Urinary bladder (tissue), 4 donors: ENCODE results near the gene ATP8A2. TPM values are rescaled to one million over a fixed set of nuclear protein-coding genes. Genes with fewer than 3 reads are reported as not detected.
"Not testable (repeated sequence)": the region's sequence is repeated elsewhere in the genome, so short reads cannot be mapped to it uniquely, and the experiment has no call there.

Experiments
- DNase-seq: peaks from one replicate; pipeline ENCODE4 v3.0.0-alpha.2; 2015; ENCODE audit errors: extremely low spot score
- H3K27ac ChIP-seq: one replicate; pipeline ENCODE4 v1.5.1; 2013; ENCODE audit warnings: low read depth, mild to moderate bottlenecking, moderate library complexity
- H3K36me3 ChIP-seq: one replicate; pipeline ENCODE4 v1.6.1; 2013; ENCODE audit warnings: mild to moderate bottlenecking, moderate library complexity; ENCODE audit not compliant: insufficient read depth
- H3K4me1 ChIP-seq: one replicate; pipeline ENCODE4 v1.6.1; 2013; ENCODE audit warnings: mild to moderate bottlenecking, moderate library complexity; ENCODE audit not compliant: insufficient read depth
- H3K4me3 ChIP-seq: one replicate; pipeline ENCODE4 v1.5.1; 2013; ENCODE audit warnings: low read depth, low read length
- WGBS: extraction: QIAGEN DNeasy Blood & Tissue Kit; methylation state at CpG from one replicate; pipeline ENCODE4 v1.1.7; 2013; 5-methylcytosine and 5-hydroxymethylcytosine counted together
- polyA plus RNA-seq: library from polyadenylated mRNA; stranded (reverse); fragments of 200-250 nt; gene quantifications from one replicate; pipeline ENCODE4 v1.2.3, GENCODE V29; 2013
- total RNA-seq: library from RNA; depleted of rRNA; stranded (reverse); fragments of >200 nt; gene quantifications from one replicate; pipeline ENCODE4 v1.2.3, GENCODE V29; 2014
- donor health status: healthy with polysubstance abuse.
- donor health status: healthy.

Gene ATP8A2
- total and polyA plus RNA-seq, 2 donors: 1.4 to 1.5 TPM

DNA sequence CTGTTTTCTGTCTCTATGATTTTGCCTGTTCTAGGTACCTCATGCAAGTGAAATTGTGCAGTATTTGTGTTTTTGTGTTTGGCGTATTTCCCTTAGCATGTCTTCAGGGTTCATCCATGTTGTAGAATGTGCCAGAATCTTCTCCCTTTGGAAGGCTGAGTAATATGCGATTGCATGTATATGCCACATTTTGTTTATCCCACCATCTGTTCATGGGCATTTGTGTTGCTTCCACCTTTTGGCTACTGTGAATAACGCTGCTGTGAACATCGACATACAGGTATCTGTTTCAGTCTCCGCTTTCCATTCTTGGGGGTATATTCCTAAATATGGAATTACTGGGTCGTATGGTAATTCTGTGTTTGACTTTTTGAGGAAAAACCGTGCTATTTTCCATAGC, 190.0 kb downstream of the ATP8A2 start:
- Histone ChIP-seq H3K36me3 (no peaks in the 10 kb centered on the region), H3K27ac (no peak overlapping the region), H3K4me1 (no peaks in the 10 kb centered on the region), H3K4me3 (no peak overlapping the region)
- DNase-seq: no peak
- 85% methylated on average over 7 of the region's 7 CpGs for WGBS

DNA sequence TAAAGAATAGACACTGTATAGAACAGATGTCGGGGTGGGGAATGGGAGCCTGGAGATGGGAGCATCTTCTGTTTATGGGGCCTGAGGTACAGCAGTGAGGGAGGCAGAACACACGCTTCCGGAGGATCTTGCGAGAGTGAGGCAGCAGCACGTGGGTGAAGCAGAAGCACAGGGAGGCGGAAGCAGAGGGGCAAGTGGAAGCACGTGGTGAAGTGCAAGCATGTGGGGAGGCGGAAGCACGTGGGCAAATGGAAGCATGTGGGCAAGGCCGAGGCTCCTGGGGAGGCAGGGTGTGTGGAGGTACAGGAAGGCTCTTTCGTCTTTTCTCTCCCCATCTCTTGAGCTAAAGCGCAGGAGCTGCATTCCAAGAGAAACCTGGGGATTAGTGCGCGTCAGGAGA, 198.4 kb downstream of the ATP8A2 start:
- no peaks in the 10 kb centered on the region for H3K4me1 ChIP-seq
- no peak overlapping the region for H3K4me3 ChIP-seq
- no peak overlapping the region for H3K27ac ChIP-seq
- 78% methylated on average over 14 of the region's 14 CpGs for WGBS
- no peak for DNase-seq
- no peaks in the 10 kb centered on the region for H3K36me3 ChIP-seq

DNA sequence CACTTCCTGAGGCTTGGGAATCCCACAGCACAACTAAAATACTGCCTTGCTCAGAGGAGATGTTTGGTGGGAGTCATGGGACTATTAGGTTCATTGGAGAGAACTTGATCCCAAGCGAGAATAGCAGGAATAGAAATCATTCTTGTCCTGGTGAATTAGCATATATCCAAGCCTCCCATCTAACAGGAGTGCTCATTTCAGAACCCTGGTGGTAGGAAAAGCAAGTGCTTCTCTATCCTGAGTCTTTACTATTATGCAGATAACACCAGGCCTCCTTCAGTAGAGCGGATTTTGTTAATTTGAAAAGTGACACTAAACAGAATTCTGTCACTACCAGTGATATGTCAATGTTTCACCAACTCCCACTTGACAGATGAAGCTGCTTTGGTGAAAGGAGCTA, 199.5 kb downstream of the ATP8A2 start:
- H3K27ac ChIP-seq: no peak overlapping the region
- WGBS: 92% methylated on average over 2 of the region's 2 CpGs
- no peak for DNase-seq
- no peaks in the 10 kb centered on the region for H3K36me3 ChIP-seq
- no peak overlapping the region for H3K4me3 ChIP-seq
- no peaks in the 10 kb centered on the region for H3K4me1 ChIP-seq

DNA sequence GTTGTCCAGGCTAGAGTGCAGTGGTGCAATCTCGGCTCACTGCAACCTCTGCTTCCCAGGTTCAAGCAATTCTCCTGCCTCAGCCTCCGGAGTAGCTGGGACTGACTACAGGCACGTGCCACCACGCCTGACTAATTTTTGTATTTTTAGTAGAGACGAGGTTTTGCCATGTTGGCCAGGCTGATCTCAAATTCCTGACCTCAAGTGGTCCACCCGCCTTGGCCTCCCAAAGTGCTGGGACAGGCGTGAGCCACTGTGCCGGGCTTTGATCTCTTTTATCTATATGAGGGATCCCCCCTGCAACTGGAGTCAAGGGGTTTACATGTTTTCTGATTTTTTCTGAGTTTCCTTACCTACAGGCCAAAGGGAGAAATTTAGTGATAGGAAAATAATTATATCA, 200.4 kb downstream of the ATP8A2 start:
- H3K4me3 ChIP-seq, H3K36me3 ChIP-seq, H3K4me1 ChIP-seq, H3K27ac ChIP-seq, DNase-seq: not testable (repeated sequence)
- 74% methylated on average over 8 of the region's 8 CpGs for WGBS

DNA sequence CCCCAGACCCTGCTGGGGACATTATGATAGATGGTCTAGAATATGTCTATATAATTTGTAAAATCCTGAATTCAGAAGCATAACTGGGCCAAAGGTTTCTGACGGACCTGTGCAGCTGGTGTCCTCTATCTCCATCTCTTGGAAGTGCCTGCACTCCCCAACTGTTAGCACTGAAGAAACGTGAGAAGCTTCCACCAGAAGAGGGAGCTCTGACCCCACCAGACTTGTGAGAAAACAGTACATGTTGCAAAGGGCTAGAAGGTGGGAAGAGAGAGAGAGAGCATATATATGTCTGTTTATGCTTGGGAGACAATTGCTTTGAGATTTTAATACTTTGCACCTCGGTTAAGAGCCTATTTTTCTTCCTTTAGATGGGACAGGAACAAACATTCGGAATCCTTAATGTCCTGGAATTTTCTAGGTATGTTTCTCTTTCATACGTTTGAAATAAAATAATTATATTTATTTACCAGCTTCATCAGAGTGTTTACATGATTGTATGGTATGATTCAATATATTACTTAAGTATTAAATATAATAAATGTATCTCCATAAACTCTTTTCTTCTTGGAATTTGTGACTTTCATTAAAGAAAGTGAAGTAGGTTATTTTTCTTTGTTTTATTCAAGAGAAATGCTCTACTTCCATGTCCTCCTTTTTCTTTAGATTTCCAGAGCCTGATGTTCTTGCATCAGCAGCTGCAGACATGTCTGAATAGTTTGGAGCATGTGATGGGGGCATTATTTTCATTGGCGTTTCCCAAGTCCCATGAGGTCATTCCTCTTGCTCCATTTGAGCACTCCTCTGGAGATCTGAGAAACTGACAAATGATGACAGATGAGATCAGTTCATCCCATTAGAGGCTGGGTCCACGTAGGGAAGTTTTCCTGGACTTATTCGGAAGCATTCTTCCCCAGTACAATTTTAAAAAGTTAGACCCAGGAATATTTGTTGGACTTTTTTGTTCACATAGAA, 202.9 kb downstream of the ATP8A2 start:
- WGBS: 20% methylated on average over 8 of the region's 8 CpGs
- Histone ChIP-seq H3K4me1 (no peaks in the 10 kb centered on the region), H3K27ac (no peak overlapping the region), H3K4me3 (no peak overlapping the region), H3K36me3 (no peaks in the 10 kb centered on the region)
- DNase-seq: peak; percentile 86

DNA sequence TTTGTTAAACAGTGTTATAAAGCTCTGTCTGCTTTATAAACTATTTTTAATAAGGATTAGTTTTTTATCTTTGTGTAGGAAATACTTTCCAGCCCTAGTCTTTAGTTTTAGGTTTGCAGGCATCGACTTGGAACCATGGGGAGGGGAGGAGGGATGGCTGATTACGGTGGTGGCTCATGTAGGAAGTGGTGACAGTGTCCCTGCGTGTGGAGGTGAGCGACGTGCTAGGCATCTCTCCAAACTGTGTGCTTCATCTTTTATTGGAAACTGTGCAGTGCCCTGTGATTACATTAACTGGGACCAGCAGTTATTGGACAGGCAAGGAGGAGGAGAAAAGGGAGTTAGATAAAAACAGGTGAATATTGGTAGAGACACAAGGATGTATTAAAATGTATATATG, 203.8 kb downstream of the ATP8A2 start:
- 24% methylated on average over 5 of the region's 5 CpGs for WGBS
- H3K4me3 ChIP-seq: no peak overlapping the region
- no peak for DNase-seq
- H3K27ac ChIP-seq: no peak overlapping the region
- H3K4me1 ChIP-seq: no peaks in the 10 kb centered on the region
- no peaks in the 10 kb centered on the region for H3K36me3 ChIP-seq

DNA sequence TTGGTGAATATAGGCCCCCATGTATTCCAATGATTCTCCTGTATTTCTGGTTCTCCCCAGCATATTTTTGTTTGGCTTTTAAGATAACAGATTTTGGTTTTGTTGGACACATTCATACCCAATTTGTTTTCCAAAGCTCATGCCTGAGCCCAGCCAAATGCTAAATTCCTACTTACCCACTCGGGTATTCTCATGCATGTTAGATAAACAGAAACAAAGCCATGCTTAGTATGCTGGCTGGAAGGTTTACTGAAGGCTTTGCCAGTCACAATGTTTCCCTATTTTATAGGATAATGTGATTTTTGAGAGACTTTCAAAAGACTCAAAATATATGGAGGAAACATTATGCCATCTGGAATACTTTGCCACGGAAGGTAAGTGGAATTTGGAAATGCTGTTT, 206.8 kb downstream of the ATP8A2 start:
- Histone ChIP-seq H3K4me1 (no peaks in the 10 kb centered on the region), H3K27ac (no peak overlapping the region), H3K36me3 (no peaks in the 10 kb centered on the region), H3K4me3 (no peak overlapping the region)
- WGBS: 54% methylated on average over 2 of the region's 2 CpGs
- DNase-seq: no peak

DNA sequence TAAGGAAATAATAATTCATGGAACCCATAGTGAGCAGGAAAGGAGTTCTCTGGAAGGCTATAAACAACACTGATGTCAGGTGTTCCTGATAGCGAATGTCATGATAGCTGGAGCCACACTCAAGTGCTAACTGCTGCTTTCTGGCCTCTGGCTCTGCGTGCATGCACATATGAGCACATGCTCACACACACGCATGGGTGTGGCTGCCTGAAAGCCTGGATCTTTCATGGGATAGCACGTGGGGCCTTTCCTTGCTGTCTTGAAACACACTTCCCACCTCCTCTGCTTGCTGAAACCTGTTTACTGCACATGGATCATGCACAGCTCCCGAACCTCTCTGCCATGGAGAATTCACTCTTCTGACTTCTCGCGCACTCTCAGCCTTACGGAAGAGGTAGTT, 207.4 kb downstream of the ATP8A2 start:
- DNase-seq: no peak
- Histone ChIP-seq H3K27ac (no peak overlapping the region), H3K36me3 (no peaks in the 10 kb centered on the region), H3K4me1 (no peaks in the 10 kb centered on the region), H3K4me3 (no peak overlapping the region)
- WGBS: 90% methylated on average over 8 of the region's 8 CpGs

DNA sequence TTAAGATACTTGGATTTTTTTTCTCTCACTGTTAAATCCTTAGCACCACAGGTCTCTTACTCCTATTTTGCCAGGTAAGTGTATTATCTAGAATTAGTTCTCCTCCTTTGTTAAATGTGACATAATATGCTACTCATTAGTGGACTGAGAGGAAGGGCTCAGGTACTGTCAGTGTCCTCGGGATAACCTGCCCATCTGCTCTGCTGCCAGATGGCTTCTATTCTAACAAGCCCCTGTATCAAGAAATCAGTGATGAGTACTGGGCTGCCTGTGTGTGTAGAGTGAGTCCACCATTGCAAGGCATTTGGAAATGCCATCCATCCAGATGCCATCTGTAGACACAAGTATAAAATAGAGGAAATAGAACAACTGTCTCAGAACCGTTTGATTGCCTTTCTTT, 209.6 kb downstream of the ATP8A2 start:
- no peak for DNase-seq
- Histone ChIP-seq H3K4me3 (no peak overlapping the region), H3K36me3 (no peaks in the 10 kb centered on the region), H3K4me1 (no peaks in the 10 kb centered on the region), H3K27ac (no peak overlapping the region)
- WGBS: 66% methylated on average over 2 of the region's 2 CpGs

DNA sequence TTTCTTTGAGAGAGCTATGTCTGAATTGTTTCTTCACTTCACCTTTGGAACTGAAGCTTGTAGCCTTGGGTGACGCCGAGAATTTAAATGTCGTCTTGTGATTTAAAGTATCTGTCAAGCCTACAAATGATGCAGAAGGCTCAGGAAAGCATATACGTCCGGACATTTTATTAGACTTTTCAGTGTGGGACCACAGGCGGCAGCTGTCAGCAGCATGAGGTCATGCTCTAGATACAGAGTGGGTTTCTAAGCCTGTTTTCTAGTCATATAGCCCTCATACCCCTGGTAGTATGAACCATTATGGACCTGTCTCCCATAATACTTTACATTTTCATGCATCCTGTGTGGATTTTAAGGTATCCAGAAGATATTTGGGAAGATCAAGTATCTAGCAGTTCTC, 212.3 kb downstream of the ATP8A2 start:
- no peak overlapping the region for H3K27ac ChIP-seq
- no peak for DNase-seq
- no peak overlapping the region for H3K4me3 ChIP-seq
- H3K4me1 ChIP-seq: no peaks in the 10 kb centered on the region
- no peaks in the 10 kb centered on the region for H3K36me3 ChIP-seq
- WGBS: 47% methylated on average over 6 of the region's 6 CpGs

DNA sequence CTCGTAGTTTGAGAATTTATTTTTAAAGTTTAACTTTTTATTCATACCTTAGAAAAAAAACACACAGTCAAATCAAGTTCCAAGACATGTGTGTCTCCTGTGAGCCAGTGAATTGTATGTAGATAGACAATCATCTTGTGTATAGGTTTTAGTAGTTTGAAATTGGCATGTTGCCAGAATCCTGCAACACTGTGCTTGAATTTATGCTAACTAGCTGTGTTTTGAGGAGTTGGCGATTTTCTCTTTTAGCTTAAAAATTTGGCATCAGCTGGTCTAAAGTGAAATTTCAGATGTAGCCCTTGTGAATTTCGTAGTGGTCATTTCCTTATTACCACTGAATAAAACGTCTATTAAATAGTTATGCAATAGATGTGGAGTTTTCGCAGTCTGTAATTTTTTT, 213.2 kb downstream of the ATP8A2 start:
- DNase-seq: no peak
- no peaks in the 10 kb centered on the region for H3K36me3 ChIP-seq
- no peak overlapping the region for H3K27ac ChIP-seq
- WGBS: 68% methylated on average over 5 of the region's 5 CpGs
- no peaks in the 10 kb centered on the region for H3K4me1 ChIP-seq
- H3K4me3 ChIP-seq: no peak overlapping the region

DNA sequence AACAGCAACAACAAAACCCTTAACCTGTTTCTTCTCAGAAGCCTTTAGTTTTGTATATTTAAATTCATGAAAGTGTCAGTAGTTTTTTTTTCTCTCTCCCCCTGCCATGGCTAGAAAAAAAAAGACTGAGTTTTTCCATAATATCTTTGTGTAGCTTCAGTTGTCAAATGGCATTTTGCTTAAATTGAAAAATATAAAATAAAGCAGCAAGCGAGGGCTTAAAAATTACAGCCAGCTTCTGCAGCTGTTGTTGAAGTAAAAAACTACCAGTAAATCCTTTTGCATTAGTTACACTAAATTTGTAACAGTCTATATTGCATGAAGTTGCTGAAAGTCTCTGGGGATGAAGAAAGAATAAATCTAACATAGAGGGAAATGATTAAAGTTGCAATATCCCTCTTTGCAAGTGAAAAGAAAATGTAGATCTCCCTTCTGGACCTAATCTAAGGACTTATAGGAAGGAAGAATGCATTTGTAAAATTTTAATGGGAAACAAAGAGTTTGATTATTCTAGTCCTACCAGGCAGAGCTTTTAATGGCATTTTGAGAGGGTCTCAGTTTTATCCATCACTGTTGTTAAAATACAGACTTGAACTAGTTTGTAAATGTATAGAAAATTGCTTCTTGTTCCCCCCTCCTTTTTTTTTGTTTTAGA, 215.7 kb downstream of the ATP8A2 start:
- no peak for DNase-seq
- H3K4me1 ChIP-seq: no peaks in the 10 kb centered on the region
- H3K36me3 ChIP-seq: no peaks in the 10 kb centered on the region
- WGBS: 57% methylated on average over 1 of the region's 1 CpG
- no peak overlapping the region for H3K4me3 ChIP-seq
- no peak overlapping the region for H3K27ac ChIP-seq

DNA sequence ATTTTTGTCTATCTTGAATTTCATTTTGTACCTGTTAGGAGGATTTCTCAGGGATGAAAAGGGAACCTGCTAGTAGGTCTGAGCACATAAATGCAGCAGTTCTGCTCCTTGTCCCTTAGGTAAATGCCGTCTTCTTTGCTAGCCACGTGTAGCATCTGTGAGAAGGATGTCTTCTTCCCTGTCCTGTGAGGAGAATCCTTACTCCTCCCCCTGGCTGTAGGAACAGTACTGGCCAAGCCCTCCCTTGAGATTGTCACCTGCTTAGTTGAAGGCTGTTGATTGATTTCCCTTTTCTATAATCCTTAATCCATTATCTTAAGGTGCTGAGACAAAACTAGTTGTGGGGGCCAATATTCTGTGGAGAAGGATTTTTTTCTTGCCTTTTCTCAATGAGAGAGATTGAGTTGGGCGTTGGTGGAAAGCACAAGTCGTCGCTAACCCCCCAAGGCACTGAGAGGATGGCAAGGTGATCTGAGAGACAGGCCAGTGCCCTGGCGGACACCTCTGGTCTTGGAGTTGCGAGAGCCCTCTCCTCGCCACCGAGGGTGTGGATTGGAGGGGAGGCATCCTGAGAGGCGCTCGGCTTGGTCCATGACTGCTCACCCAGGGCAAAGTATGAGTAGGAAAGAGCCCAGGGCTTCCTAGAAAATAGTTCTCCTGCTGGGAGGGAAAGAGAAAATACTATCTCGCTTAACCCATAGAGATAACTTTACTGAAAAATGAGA, 216.7 kb downstream of the ATP8A2 start:
- 86% methylated on average over 12 of the region's 12 CpGs for WGBS
- no peak overlapping the region for H3K27ac ChIP-seq
- H3K36me3 ChIP-seq: no peaks in the 10 kb centered on the region
- no peaks in the 10 kb centered on the region for H3K4me1 ChIP-seq
- no peak overlapping the region for H3K4me3 ChIP-seq
- DNase-seq: no peak

DNA sequence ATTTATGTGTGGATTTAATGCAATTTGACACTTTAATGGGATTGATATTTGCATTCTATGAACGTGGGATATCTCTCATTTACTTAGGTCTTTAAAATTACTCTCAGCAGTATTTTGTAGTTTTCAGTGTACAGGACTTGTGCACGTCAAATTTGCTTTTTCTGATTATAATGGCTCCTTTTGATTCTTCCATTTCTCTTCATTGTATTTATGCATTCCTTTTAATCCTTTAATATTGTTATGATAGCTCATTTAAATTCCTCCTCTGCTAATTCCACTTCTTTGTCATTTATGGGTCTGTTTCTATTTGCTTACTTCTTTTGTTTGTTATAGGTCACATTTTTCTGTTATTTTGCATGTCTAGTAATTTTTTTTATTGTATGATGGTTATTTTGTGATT, 226.6 kb downstream of the ATP8A2 start:
- DNase-seq: no peak
- no peak overlapping the region for H3K4me3 ChIP-seq
- no peaks in the 10 kb centered on the region for H3K4me1 ChIP-seq
- 62% methylated on average over 2 of the region's 2 CpGs for WGBS
- no peaks in the 10 kb centered on the region for H3K36me3 ChIP-seq
- H3K27ac ChIP-seq: no peak overlapping the region
